ENCODE results near the gene TRIM22. TPM values are rescaled to one million over a fixed set of nuclear protein-coding genes. Genes with fewer than 3 reads are reported as not detected.

The TRIM22 gene
- total RNA-seq, 1 donor from 2014 or later, result 255 TPM

DNA sequence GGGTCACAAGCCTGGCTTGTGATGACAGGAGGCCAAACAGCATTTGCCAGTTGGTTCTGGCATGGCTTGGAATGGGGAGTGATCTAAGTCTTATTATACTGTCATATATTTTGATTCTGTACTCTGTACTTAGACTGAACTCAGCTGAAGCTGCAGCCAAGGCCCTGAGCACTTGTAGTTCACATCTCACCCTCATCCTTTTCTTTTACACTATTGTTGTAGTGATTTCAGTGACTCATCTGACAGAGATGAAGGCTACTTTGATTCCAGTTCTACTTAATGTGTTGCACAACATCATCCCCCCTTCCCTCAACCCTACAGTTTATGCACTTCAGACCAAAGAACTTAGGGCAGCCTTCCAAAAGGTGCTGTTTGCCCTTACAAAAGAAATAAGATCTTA lies 47.5 kb downstream of the TRIM22 start:
- POLR2A ChIA-PET, result no interaction called here
- TF ChIP-seq, protein P1, sequence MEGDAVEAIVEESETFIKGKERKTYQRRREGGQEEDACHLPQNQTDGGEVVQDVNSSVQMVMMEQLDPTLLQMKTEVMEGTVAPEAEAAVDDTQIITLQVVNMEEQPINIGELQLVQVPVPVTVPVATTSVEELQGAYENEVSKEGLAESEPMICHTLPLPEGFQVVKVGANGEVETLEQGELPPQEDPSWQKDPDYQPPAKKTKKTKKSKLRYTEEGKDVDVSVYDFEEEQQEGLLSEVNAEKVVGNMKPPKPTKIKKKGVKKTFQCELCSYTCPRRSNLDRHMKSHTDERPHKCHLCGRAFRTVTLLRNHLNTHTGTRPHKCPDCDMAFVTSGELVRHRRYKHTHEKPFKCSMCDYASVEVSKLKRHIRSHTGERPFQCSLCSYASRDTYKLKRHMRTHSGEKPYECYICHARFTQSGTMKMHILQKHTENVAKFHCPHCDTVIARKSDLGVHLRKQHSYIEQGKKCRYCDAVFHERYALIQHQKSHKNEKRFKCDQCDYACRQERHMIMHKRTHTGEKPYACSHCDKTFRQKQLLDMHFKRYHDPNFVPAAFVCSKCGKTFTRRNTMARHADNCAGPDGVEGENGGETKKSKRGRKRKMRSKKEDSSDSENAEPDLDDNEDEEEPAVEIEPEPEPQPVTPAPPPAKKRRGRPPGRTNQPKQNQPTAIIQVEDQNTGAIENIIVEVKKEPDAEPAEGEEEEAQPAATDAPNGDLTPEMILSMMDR (IDR thresholded peaks at IDR 0.05), result no peak
- H3K36me3 Mint-ChIP-seq (ENCODE audit: low read depth), result peaks cover 24% of the 10 kb centered on the region
- peaks cover 7% of the 10 kb centered on the region for H3K27me3 Mint-ChIP-seq
- intact Hi-C loops (cut with micrococcal nuclease), result no loop called here
- H3K4me3 Mint-ChIP-seq, result no peak overlapping the region
- H3K9me3 Mint-ChIP-seq, result peaks cover 14% of the 10 kb centered on the region
- ATAC-seq (ENCODE audit: low read depth) (no peak), DNase-seq (no peak)
- CTCF ChIA-PET, result no interaction called here
- no peak overlapping the region for H3K27ac Mint-ChIP-seq
- no peaks in the 10 kb centered on the region for H3K4me1 Mint-ChIP-seq

DNA sequence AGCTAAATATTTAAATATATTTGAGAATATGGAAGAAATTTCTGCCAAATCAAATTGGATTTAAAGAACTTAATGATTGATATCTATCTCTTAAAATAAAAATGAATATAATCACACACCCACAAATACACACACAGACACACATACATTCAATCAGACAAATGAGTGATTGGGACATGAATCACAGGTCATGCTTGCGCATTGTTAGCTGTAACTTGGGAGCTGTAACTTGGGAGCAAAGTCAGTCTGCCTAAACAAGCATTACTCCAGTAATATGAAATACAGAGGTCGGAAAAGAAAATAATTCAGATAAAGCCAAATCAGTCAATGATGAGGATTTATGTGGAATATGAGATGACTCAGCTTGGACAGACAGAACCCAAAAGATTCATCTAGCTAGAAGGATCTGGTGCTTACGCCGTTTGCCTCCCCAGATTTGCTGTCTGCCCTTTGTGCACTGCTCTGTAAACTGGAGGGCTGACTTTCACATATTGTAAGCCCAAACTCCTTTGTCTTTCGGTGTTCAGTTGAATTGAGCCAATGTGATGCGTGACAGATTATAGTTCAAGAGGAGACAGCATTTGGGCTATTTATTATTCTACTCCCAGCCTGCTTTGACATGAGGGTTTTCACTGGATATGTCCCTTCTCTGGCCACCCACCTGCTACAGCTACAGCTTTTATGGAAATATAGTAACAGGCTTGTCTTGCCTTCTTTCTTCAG lies 48.2 kb downstream of the TRIM22 start:
- Mint-ChIP-seq H3K36me3 (ENCODE audit: low read depth) (peaks cover 24% of the 10 kb centered on the region), H3K27ac (no peak overlapping the region), H3K4me1 (no peaks in the 10 kb centered on the region), H3K27me3 (peaks cover 7% of the 10 kb centered on the region), H3K4me3 (no peak overlapping the region), H3K9me3 (peaks cover 15% of the 10 kb centered on the region)
- TF ChIP-seq, protein P1 (IDR thresholded peaks at IDR 0.05), result no peak
- intact Hi-C loops (cut with micrococcal nuclease), result no loop called here
- no peak for ATAC-seq (ENCODE audit: low read depth)
- DNase-seq, result no peak
- POLR2A ChIA-PET, result no interaction called here
- CTCF ChIA-PET, result no interaction called here

DNA sequence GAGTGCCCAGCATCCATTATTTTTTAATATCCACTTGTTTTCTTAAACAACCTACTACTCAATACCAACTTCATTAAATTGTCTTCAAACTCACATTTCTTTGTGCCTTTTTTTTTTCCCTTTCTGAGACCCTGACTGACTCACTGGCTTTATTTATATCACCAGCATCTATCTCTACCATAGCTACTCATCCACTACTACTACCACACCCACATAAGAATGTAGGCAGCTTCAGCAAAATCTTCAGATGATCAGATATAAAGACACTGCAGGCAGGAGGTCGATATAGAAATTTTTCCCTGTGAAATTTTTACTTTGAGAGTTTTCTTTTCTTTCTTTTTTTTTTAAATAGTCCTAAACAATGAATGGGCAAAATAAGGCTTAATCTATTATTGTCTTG lies 48.8 kb downstream of the TRIM22 start:
- CTCF ChIA-PET, result no interaction called here

DNA sequence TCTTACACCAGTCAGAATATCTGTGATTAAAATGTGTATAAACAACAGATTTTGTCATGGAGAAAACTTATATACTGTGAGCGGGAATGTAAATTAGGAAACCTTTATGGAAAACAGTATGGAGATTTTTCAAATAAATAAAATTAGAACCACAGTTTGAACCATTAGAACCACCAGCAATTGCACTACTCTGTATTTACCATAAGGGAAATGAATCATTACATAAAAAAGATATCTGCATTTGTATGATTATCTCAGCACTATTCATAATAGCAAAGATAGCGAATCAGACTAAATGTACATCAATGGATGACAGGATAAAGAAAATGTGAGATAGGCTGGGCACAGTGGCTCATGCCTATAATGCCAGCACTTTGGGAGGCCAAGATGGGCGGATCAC lies 57.0 kb downstream of the TRIM22 start:
- intact Hi-C loops (cut with micrococcal nuclease), result no loop called here
- no peak overlapping the region for H3K27ac Mint-ChIP-seq
- DNase-seq (no peak), ATAC-seq (ENCODE audit: low read depth) (no peak)
- ChIA-PET CTCF (no interaction called here), POLR2A (no interaction called here)
- H3K27me3 Mint-ChIP-seq, result peaks cover 1% of the 10 kb centered on the region
- TF ChIP-seq, protein P1 (IDR thresholded peaks at IDR 0.05), result no peak
- H3K9me3 Mint-ChIP-seq, result peaks cover 9% of the 10 kb centered on the region
- no peaks in the 10 kb centered on the region for H3K4me1 Mint-ChIP-seq
- no peaks in the 10 kb centered on the region for H3K36me3 Mint-ChIP-seq (ENCODE audit: low read depth)
- no peak overlapping the region for H3K4me3 Mint-ChIP-seq

More for the DNA sequence above, 48.8 kb downstream of the TRIM22 start:
- DNase-seq (no peak), ATAC-seq (ENCODE audit: low read depth) (no peak)
- intact Hi-C loops (cut with micrococcal nuclease), result no loop called here
- H3K4me1 Mint-ChIP-seq, result no peaks in the 10 kb centered on the region
- peaks cover 24% of the 10 kb centered on the region for H3K36me3 Mint-ChIP-seq (ENCODE audit: low read depth)
- H3K27me3 Mint-ChIP-seq, result peaks cover 9% of the 10 kb centered on the region
- POLR2A ChIA-PET, result no interaction called here
- no peak overlapping the region for H3K27ac Mint-ChIP-seq
- TF ChIP-seq, protein P1 (IDR thresholded peaks at IDR 0.05), result no peak
- H3K9me3 Mint-ChIP-seq, result peaks cover 15% of the 10 kb centered on the region
- H3K4me3 Mint-ChIP-seq, result no peak overlapping the region

DNA sequence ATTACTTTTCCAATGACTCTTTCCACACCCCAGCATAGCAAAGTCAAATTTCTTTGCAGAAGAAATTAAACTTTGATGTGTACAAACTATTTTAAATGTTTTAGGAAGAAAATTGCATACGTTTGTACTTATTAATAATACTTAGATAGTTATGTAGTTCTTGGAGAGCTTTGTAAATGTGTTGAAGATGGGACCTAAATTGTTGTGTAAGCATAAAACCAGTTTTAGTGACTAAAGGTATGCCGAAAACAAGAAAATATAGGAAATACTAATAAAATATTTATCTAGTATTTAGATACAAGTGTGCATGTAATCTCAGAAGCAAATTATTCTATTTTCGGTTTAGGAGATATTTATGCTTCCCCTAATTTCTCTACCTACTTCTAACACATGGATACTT lies 60.2 kb downstream of the TRIM22 start:
- DNase-seq (no peak), ATAC-seq (ENCODE audit: low read depth) (no peak)
- ChIA-PET POLR2A (no interaction called here), CTCF (no interaction called here)
- no peak overlapping the region for H3K27ac Mint-ChIP-seq
- TF ChIP-seq, protein P1 (IDR thresholded peaks at IDR 0.05), result no peak
- intact Hi-C loops (cut with micrococcal nuclease), result no loop called here
- H3K4me3 Mint-ChIP-seq, result no peak overlapping the region
- H3K36me3 Mint-ChIP-seq (ENCODE audit: low read depth), result no peaks in the 10 kb centered on the region
- no peaks in the 10 kb centered on the region for H3K27me3 Mint-ChIP-seq
- no peaks in the 10 kb centered on the region for H3K9me3 Mint-ChIP-seq
- no peaks in the 10 kb centered on the region for H3K4me1 Mint-ChIP-seq

Measured in activated B cell treated with CpG ODN at 0.5 μM for 24 hours (primary cell).